CD4-positive, alpha-beta memory T cell (primary cell): Measurements from ENCODE around the gene MAD1L1. TPM values are rescaled to one million over a fixed set of nuclear protein-coding genes. Genes with fewer than 3 reads are reported as not detected.
A peak's percentile ranks its signal among the peaks of the same experiment; 100 is the strongest.

Source experiments
- CTCF ChIA-PET: fragments of 350-600 bp; sonication (Branson Sonifier 250); formaldehyde crosslinking; loops from one replicate; lab custom pipeline; 2021; ENCODE audit warnings: inconsistent platforms; ENCODE audit not compliant: partially characterized antibody; lab: Charles Lee
- POLR2A ChIA-PET: fragments of 350-600 bp; sonication (Branson Sonifier 250); formaldehyde crosslinking; loops from one replicate; lab custom pipeline; 2021; ENCODE audit not compliant: partially characterized antibody; lab: Charles Lee
- DNase-seq, 5 donors: peaks; one replicate each; pipeline versions ENCODE4 v3.0.0 to v3.0.0-alpha.2; 2020 to 2022; ENCODE audit warnings: mixed read lengths in 1 of 5
- H3K27ac ChIP-seq: one replicate; pipeline ENCODE4 v1.7.0; 2013; ENCODE audit warnings: low read depth, low read length
- H3K27me3 ChIP-seq: 2 replicates; pipeline ENCODE4 v1.7.0; 2013; ENCODE audit warnings: mild to moderate bottlenecking, low read length, moderate library complexity; ENCODE audit not compliant: insufficient read depth
- H3K36me3 ChIP-seq: 2 replicates; pipeline ENCODE4 v1.7.0; 2013; ENCODE audit warnings: mild to moderate bottlenecking, low read length, moderate library complexity; ENCODE audit not compliant: insufficient read depth
- H3K4me1 ChIP-seq: 2 replicates; pipeline ENCODE4 v1.7.0; 2013; ENCODE audit warnings: mild to moderate bottlenecking, low read length, moderate library complexity; ENCODE audit not compliant: insufficient read depth
- H3K4me3 ChIP-seq, 2 donors: one replicate each; pipeline ENCODE4 v1.7.0; 2013; ENCODE audit warnings: low read length in 2 of 2, mild to moderate bottlenecking in 1 of 2
- H3K9me3 ChIP-seq, 2 donors: one replicate each; pipeline ENCODE4 v1.7.0; 2013; ENCODE audit warnings: low read length in 2 of 2, control low read depth in 1 of 2; ENCODE audit not compliant: control insufficient read depth in 1 of 2
- H3K27ac Mint-ChIP-seq, 7 donors: one replicate each; pipeline ENCODE4 v1.8.0; 2020 to 2021; ENCODE audit warnings: mixed read lengths in 7 of 7, mild to moderate bottlenecking in 6 of 7, inconsistent platforms in 3 of 7, moderate library complexity in 3 of 7
- H3K27me3 Mint-ChIP-seq, 2 donors: one replicate each; pipeline ENCODE4 v1.8.0; 2020 to 2021; ENCODE audit warnings: mixed read lengths in 2 of 2
- H3K36me3 Mint-ChIP-seq, 2 donors: one replicate each; pipeline ENCODE4 v1.8.0; 2020 to 2021; ENCODE audit warnings: mixed read lengths in 2 of 2, inconsistent platforms in 1 of 2, mild to moderate bottlenecking in 1 of 2
- H3K4me1 Mint-ChIP-seq, 4 donors: one replicate each; pipeline ENCODE4 v1.8.0; 2020 to 2021; ENCODE audit warnings: mixed read lengths in 4 of 4, mild to moderate bottlenecking in 1 of 4
- H3K4me3 Mint-ChIP-seq, 8 donors: one replicate each; pipeline ENCODE4 v1.8.0; 2020 to 2021; ENCODE audit warnings: mixed read lengths in 8 of 8, mild to moderate bottlenecking in 7 of 8, moderate library complexity in 6 of 8, inconsistent platforms in 3 of 8
- H3K9me3 Mint-ChIP-seq, 8 donors: one replicate each; pipeline ENCODE4 v1.8.0; 2020 to 2021; ENCODE audit warnings: mixed read lengths in 8 of 8, mild to moderate bottlenecking in 5 of 8, inconsistent platforms in 3 of 8, moderate library complexity in 1 of 8
- intact Hi-C: fragments of 100-400 bp; cut with micrococcal nuclease; formaldehyde crosslinking; loops from one replicate; pipeline ENCODE4 v1.15.1; 2023
- polyA plus RNA-seq, 2 donors: library from polyadenylated mRNA; unstranded; fragments of 300-500 nt; fragmentation: Illumina TruSeq; gene quantifications; one replicate each; pipeline ENCODE4 v1.2.3, GENCODE V29; 2021
- total RNA-seq, 2 experiments: library from RNA; stranded (reverse); gene quantifications; one replicate each; pipeline ENCODE4 v1.2.3, GENCODE V29; 2021

The MAD1L1 gene
- total and polyA plus RNA-seq, 4 experiments from 2014 or later, result 89.9 to 132 (median 110) TPM

GRCh38 chr7:1900847-1901246 is 331.9 kb downstream of the MAD1L1 start:
- H3K36me3 Mint-ChIP-seq, result peaks cover 8 to 13% of the 10 kb centered on the region in 2 donors
- H3K27me3 ChIP-seq, result no peaks in the 10 kb centered on the region
- POLR2A ChIA-PET, result no interaction called here
- no peaks in the 10 kb centered on the region for H3K9me3 Mint-ChIP-seq
- H3K27ac Mint-ChIP-seq, result no peak overlapping the region
- H3K36me3 ChIP-seq, result peaks cover 16% of the 10 kb centered on the region
- DNase-seq, result peak in 1 of 5 donors; percentile 28
- CTCF ChIA-PET, result no interaction called here
- H3K4me1 ChIP-seq, result no peaks in the 10 kb centered on the region
- H3K4me3 Mint-ChIP-seq, result no peak overlapping the region
- H3K27me3 Mint-ChIP-seq, result no peaks in the 10 kb centered on the region
- H3K27ac ChIP-seq, result no peak overlapping the region
- no peak overlapping the region for H3K4me3 ChIP-seq
- intact Hi-C loops, result no loop called here
- peaks cover 0 to 24% (median 0%) of the 10 kb centered on the region in 4 donors for H3K4me1 Mint-ChIP-seq
- no peaks in the 10 kb centered on the region for H3K9me3 ChIP-seq

GRCh38 chr7:1899951-1900762 is 332.6 kb downstream of the MAD1L1 start:
- peaks cover 0 to 24% (median 0%) of the 10 kb centered on the region in 4 donors for H3K4me1 Mint-ChIP-seq
- Histone ChIP-seq H3K4me1 (no peaks in the 10 kb centered on the region), H3K36me3 (peaks cover 16% of the 10 kb centered on the region), H3K4me3 (no peak overlapping the region), H3K9me3 (no peaks in the 10 kb centered on the region), H3K27ac (no peak overlapping the region), H3K27me3 (no peaks in the 10 kb centered on the region)
- no peaks in the 10 kb centered on the region for H3K9me3 Mint-ChIP-seq
- DNase-seq, result peak in 1 of 5 donors; percentile 31
- peaks cover 8 to 17% of the 10 kb centered on the region in 2 donors for H3K36me3 Mint-ChIP-seq
- H3K27me3 Mint-ChIP-seq, result no peaks in the 10 kb centered on the region
- H3K27ac Mint-ChIP-seq, result peak overlapping the region in 2 of 7 donors; percentile 35 to 43
- H3K4me3 Mint-ChIP-seq, result no peak overlapping the region
- POLR2A ChIA-PET, result no interaction called here
- intact Hi-C loops, result no loop called here
- CTCF ChIA-PET, result no interaction called here

- H3K4me3 ChIP-seq, result no peak overlapping the region
- peaks cover 0 to 24% (median 0%) of the 10 kb centered on the region in 4 donors for H3K4me1 Mint-ChIP-seq
- H3K9me3 Mint-ChIP-seq, result no peaks in the 10 kb centered on the region
- H3K27me3 Mint-ChIP-seq, result no peaks in the 10 kb centered on the region
- peak overlapping the region in 2 of 7 donors; percentile 29 to 35 for H3K27ac Mint-ChIP-seq
- POLR2A ChIA-PET, result no interaction called here
- H3K36me3 ChIP-seq, result peaks cover 16% of the 10 kb centered on the region
- no peak for DNase-seq
- no peaks in the 10 kb centered on the region for H3K27me3 ChIP-seq
- H3K4me3 Mint-ChIP-seq, result no peak overlapping the region
- intact Hi-C loops, result no loop called here
- H3K36me3 Mint-ChIP-seq, result peaks cover 8 to 21% of the 10 kb centered on the region in 2 donors
- CTCF ChIA-PET, result no interaction called here
- no peaks in the 10 kb centered on the region for H3K4me1 ChIP-seq
- H3K9me3 ChIP-seq, result no peaks in the 10 kb centered on the region
- H3K27ac ChIP-seq, result no peak overlapping the region
These were observed 333.5 kb downstream of the MAD1L1 start for GRCh38 chr7:1899196-1899595.

GRCh38 chr7:1898628-1899185 is 334.0 kb downstream of the MAD1L1 start:
- no peaks in the 10 kb centered on the region for H3K4me1 ChIP-seq
- Mint-ChIP-seq H3K4me3 (no peak overlapping the region), H3K27me3 (no peaks in the 10 kb centered on the region), H3K36me3 (peaks cover 8 to 24% of the 10 kb centered on the region in 2 donors), H3K4me1 (peaks cover 0 to 29% (median 0%) of the 10 kb centered on the region in 4 donors), H3K27ac (peak overlapping the region in 1 of 7 donors; percentile 29), H3K9me3 (no peaks in the 10 kb centered on the region)
- CTCF ChIA-PET, result no interaction called here
- no peak overlapping the region for H3K4me3 ChIP-seq
- intact Hi-C loops, result no loop called here
- peak in 1 of 5 donors; percentile 24 for DNase-seq
- H3K9me3 ChIP-seq, result no peaks in the 10 kb centered on the region
- H3K27me3 ChIP-seq, result no peaks in the 10 kb centered on the region
- POLR2A ChIA-PET, result no interaction called here
- H3K36me3 ChIP-seq, result peaks cover 16% of the 10 kb centered on the region
- H3K27ac ChIP-seq, result no peak overlapping the region

- peak in 1 of 5 donors; percentile 22 for DNase-seq
These were observed 334.7 kb downstream of the MAD1L1 start for GRCh38 chr7:1897861-1898627.

GRCh38 chr7:1897076-1897860 is 335.5 kb downstream of the MAD1L1 start:
- peak overlapping the region in 1 of 8 donors; percentile 27 for H3K4me3 Mint-ChIP-seq
- no peak overlapping the region for H3K4me3 ChIP-seq
- H3K27ac Mint-ChIP-seq, result peak overlapping the region in 4 of 7 donors; percentile 8 to 64 (median 42)
- H3K27me3 ChIP-seq, result no peaks in the 10 kb centered on the region
- ChIA-PET POLR2A (no interaction called here), CTCF (no interaction called here)
- no peak overlapping the region for H3K27ac ChIP-seq
- intact Hi-C loops, result no loop called here
- no peaks in the 10 kb centered on the region for H3K27me3 Mint-ChIP-seq
- peaks cover 8 to 24% of the 10 kb centered on the region in 2 donors for H3K36me3 Mint-ChIP-seq
- peaks cover 22% of the 10 kb centered on the region for H3K36me3 ChIP-seq
- H3K4me1 Mint-ChIP-seq, result peaks cover 0 to 29% (median 0%) of the 10 kb centered on the region in 4 donors
- H3K4me1 ChIP-seq, result no peaks in the 10 kb centered on the region
- DNase-seq, result peak in 1 of 5 donors; percentile 22
- H3K9me3 Mint-ChIP-seq, result no peaks in the 10 kb centered on the region
- no peaks in the 10 kb centered on the region for H3K9me3 ChIP-seq

More at GRCh38 chr7:1897861-1898627, 334.7 kb downstream of the MAD1L1 start:
- Histone ChIP-seq H3K4me3 (no peak overlapping the region), H3K27ac (no peak overlapping the region), H3K9me3 (no peaks in the 10 kb centered on the region), H3K4me1 (no peaks in the 10 kb centered on the region), H3K36me3 (peaks cover 16% of the 10 kb centered on the region), H3K27me3 (no peaks in the 10 kb centered on the region)
- Mint-ChIP-seq H3K4me1 (peaks cover 0 to 29% (median 0%) of the 10 kb centered on the region in 4 donors), H3K36me3 (peaks cover 8 to 24% of the 10 kb centered on the region in 2 donors), H3K27me3 (no peaks in the 10 kb centered on the region), H3K9me3 (no peaks in the 10 kb centered on the region), H3K4me3 (no peak overlapping the region), H3K27ac (peak overlapping the region in 2 of 7 donors; percentile 41)
- POLR2A ChIA-PET, result no interaction called here
- intact Hi-C loops, result no loop called here
- CTCF ChIA-PET, result no interaction called here
